H1 (cell line): ENCODE data around the gene FAM3B. TPM values are rescaled to one million over a fixed set of nuclear protein-coding genes. Genes with fewer than 3 reads are reported as not detected.

Experiments
- CTCF ChIA-PET: fragments of 300-600 bp; sonication (Branson Sonifier 250); formaldehyde crosslinking; loops from one replicate; lab custom pipeline; 2021; ENCODE audit not compliant: partially characterized antibody; lab: Charles Lee
- POLR2A ChIA-PET: fragments of 300-600 bp; sonication (Branson Sonifier 250); formaldehyde crosslinking; loops from one replicate; lab custom pipeline; 2021; ENCODE audit warnings: inconsistent platforms; ENCODE audit not compliant: partially characterized antibody; lab: Charles Lee
- DNase-seq, 2 experiments: peaks; one replicate each; pipeline versions ENCODE4 v3.0.0 to v3.0.0-alpha.2; 2010 to 2022; ENCODE audit warnings: low spot score in 2 of 2, low read depth in 1 of 2, mixed read lengths in 1 of 2
- FAIRE-seq: peaks from 2 replicates; lab custom pipeline; 2011; peaks lifted over from hg19 to GRCh38; lab: Jason Lieb, UNC
- H2AFZ ChIP-seq: 2 replicates; pipeline ENCODE4 v1.8.1; 2012; ENCODE audit warnings: low read length, inconsistent platforms
- H2AK5ac ChIP-seq: 2 replicates; pipeline ENCODE4 v1.6.1; 2013; ENCODE audit warnings: low read depth, low read length
- H2BK120ac ChIP-seq: replicated peaks from 2 replicates; pipeline ENCODE3; 2013; ENCODE audit warnings: low read depth, low read length, inconsistent platforms
- H2BK12ac ChIP-seq: 2 replicates; pipeline ENCODE4 v1.6.1; 2013; ENCODE audit warnings: low read depth, low read length
- H2BK15ac ChIP-seq: 2 replicates; pipeline ENCODE4 v1.6.1; 2013; ENCODE audit warnings: low read length
- H2BK20ac ChIP-seq: 2 replicates; pipeline ENCODE4 v1.6.1; 2013; ENCODE audit warnings: low read length
- H2BK5ac ChIP-seq: 2 replicates; pipeline ENCODE4 v1.6.1; 2013; ENCODE audit warnings: low read depth, low read length
- H3K14ac ChIP-seq: 2 replicates; pipeline ENCODE4 v1.6.1; 2013; ENCODE audit warnings: inconsistent platforms; ENCODE audit not compliant: insufficient read length
- H3K18ac ChIP-seq: 2 replicates; pipeline ENCODE4 v1.6.1; 2013; ENCODE audit warnings: low read length; ENCODE audit errors: extremely low read depth
- H3K23ac ChIP-seq: 2 replicates; pipeline ENCODE4 v1.6.1; 2013; ENCODE audit warnings: inconsistent platforms; ENCODE audit not compliant: insufficient read length
- H3K23me2 ChIP-seq: 2 replicates; pipeline ENCODE4 v1.6.1; 2013; ENCODE audit warnings: low read depth, low read length
- H3K27ac ChIP-seq: 2 replicates; pipeline ENCODE4 v1.6.1; 2011; ENCODE audit warnings: low read depth, low read length, inconsistent platforms
- H3K27me3 ChIP-seq, 4 experiments: replicated peaks in 1 of 4; 1 replicate in 1 of 4; 2 replicates in 3 of 4; pipeline versions ENCODE4 v1.6.1 to v1.8.1; 2011 to 2013; ENCODE audit warnings: low read length in 3 of 4, mild to moderate bottlenecking in 3 of 4, inconsistent platforms in 2 of 4, mixed read lengths in 2 of 4, moderate library complexity in 1 of 4; ENCODE audit not compliant: control insufficient read depth in 3 of 4, insufficient read depth in 3 of 4; ENCODE audit errors: extremely low read depth in 1 of 4
- H3K36me3 ChIP-seq, 4 experiments: 2 replicates each; pipeline versions ENCODE4 v1.6.1 to v1.8.1; 2011 to 2013; ENCODE audit warnings: mild to moderate bottlenecking in 4 of 4, low read length in 3 of 4, moderate library complexity in 2 of 4, control low read depth in 1 of 4, inconsistent platforms in 1 of 4; ENCODE audit not compliant: insufficient read depth in 4 of 4, control insufficient read depth in 2 of 4
- H3K4ac ChIP-seq: replicated peaks from 2 replicates; pipeline ENCODE3; 2013; ENCODE audit warnings: low read length, low read depth, mixed read lengths, inconsistent platforms; ENCODE audit not compliant: insufficient read length
- H3K4me1 ChIP-seq, 4 experiments: replicated peaks in 1 of 4; 1 replicate in 1 of 4; 2 replicates in 3 of 4; pipeline versions ENCODE4 v1.6.1 to v1.8.1; 2011 to 2013; ENCODE audit warnings: low read length in 3 of 4, inconsistent platforms in 2 of 4, mixed read lengths in 1 of 4; ENCODE audit not compliant: insufficient read depth in 4 of 4, control insufficient read depth in 3 of 4
- H3K4me2 ChIP-seq, 2 experiments: 2 replicates each; pipeline versions ENCODE4 v1.6.1 to v1.8.1; 2011 to 2013; ENCODE audit warnings: low read depth in 2 of 2, low read length in 2 of 2, control low read depth in 1 of 2, inconsistent platforms in 1 of 2, mild to moderate bottlenecking in 1 of 2; ENCODE audit not compliant: insufficient read depth in 1 of 2
- H3K4me3 ChIP-seq, 4 experiments: fragments of 200-600, 300-600 bp in 1 of 4; sonication (generic), shearing (Covaris generic), sonication (Bioruptor Twin) in 1 of 4; 2 replicates each; pipeline versions ENCODE4 v1.5.1 to v1.8.1; 2011 to 2016; ENCODE audit warnings: low read length in 4 of 4, low read depth in 3 of 4, control low read depth in 2 of 4, inconsistent platforms in 2 of 4, mild to moderate bottlenecking in 2 of 4, mixed read lengths in 1 of 4, moderate library complexity in 1 of 4; ENCODE audit not compliant: insufficient read depth in 2 of 4; ENCODE audit errors: extremely low read depth in 1 of 4
- H3K56ac ChIP-seq: replicated peaks from 2 replicates; pipeline ENCODE3; 2013; ENCODE audit warnings: low read depth, mild to moderate bottlenecking, mixed read lengths, low read length, inconsistent platforms; ENCODE audit not compliant: insufficient read length
- H3K79me1 ChIP-seq: 2 replicates; pipeline ENCODE4 v1.6.1; 2013; ENCODE audit warnings: low read depth, low read length, control low read depth
- H3K79me2 ChIP-seq, 2 experiments: 2 replicates each; pipeline versions ENCODE4 v1.6.1 to v1.8.1; 2012 to 2013; ENCODE audit warnings: low read length in 2 of 2, mild to moderate bottlenecking in 2 of 2, inconsistent platforms in 1 of 2; ENCODE audit not compliant: insufficient read depth in 2 of 2, control insufficient read depth in 1 of 2
- H3K9ac ChIP-seq, 4 experiments: replicated peaks in 1 of 4; 1 replicate in 1 of 4; 2 replicates in 3 of 4; pipeline versions ENCODE4 v1.6.1 to v1.8.1; 2011 to 2013; ENCODE audit warnings: low read depth in 3 of 4, low read length in 3 of 4, control low read depth in 2 of 4, mild to moderate bottlenecking in 2 of 4, moderate library complexity in 2 of 4, inconsistent platforms in 1 of 4; ENCODE audit errors: extremely low read depth in 1 of 4
- H3K9me3 ChIP-seq, 2 experiments: 2 replicates each; pipeline versions ENCODE4 v1.6.1 to v1.8.1; 2012 to 2013; ENCODE audit warnings: mild to moderate bottlenecking in 2 of 2, moderate library complexity in 2 of 2, control low read depth in 1 of 2, inconsistent platforms in 1 of 2, low read depth in 1 of 2, low read length in 1 of 2, mixed read lengths in 1 of 2; ENCODE audit not compliant: insufficient read depth in 2 of 2
- H4K20me1 ChIP-seq, 2 experiments: replicated peaks in 1 of 2; 2 replicates each; pipeline versions ENCODE3 to v1.8.1; 2011 to 2013; ENCODE audit warnings: inconsistent platforms in 2 of 2, low read length in 2 of 2, mild to moderate bottlenecking in 1 of 2; ENCODE audit not compliant: insufficient read depth in 2 of 2, control insufficient read depth in 1 of 2
- H4K5ac ChIP-seq: 2 replicates; pipeline ENCODE4 v1.6.1; 2013; ENCODE audit warnings: low read length, low read depth, mixed read lengths, inconsistent platforms; ENCODE audit not compliant: insufficient read length
- H4K8ac ChIP-seq: 2 replicates; pipeline ENCODE4 v1.8.0; 2013; ENCODE audit warnings: mild to moderate bottlenecking, moderate library complexity, low read length, inconsistent platforms; ENCODE audit not compliant: insufficient read depth; ENCODE audit errors: extremely low read depth
- H4K91ac ChIP-seq: replicated peaks from 2 replicates; pipeline ENCODE3; 2013; ENCODE audit warnings: low read length, mixed read lengths, inconsistent platforms; ENCODE audit not compliant: insufficient read length
- CTBP2 ChIP-seq: IDR thresholded peaks from 2 replicates; pipeline ENCODE4 v1.7.0; 2011; ENCODE audit warnings: borderline replicate concordance, mild to moderate bottlenecking, moderate library complexity, mixed read lengths, low read length; ENCODE audit not compliant: insufficient read depth, insufficient read length
- GTF2F1 ChIP-seq: IDR thresholded peaks from 2 replicates; pipeline ENCODE4 v1.6.1; 2012; ENCODE audit warnings: low read depth, low read length, improper control_type of control experiment, borderline replicate concordance
- MAFK ChIP-seq: IDR thresholded peaks from 2 replicates; pipeline ENCODE4 v1.6.1; 2012; ENCODE audit warnings: low read depth, mild to moderate bottlenecking, improper control_type of control experiment, low read length
- WGBS, 2 experiments: shearing (Covaris generic) in 1 of 2; methylation state at CpG; one replicate each; pipeline versions ENCODE4 v1.1.6 to v1.1.7; 2013 to 2015; ENCODE audit warnings: low lambda C conversion rate in 2 of 2, mixed read lengths in 2 of 2, inconsistent platforms in 1 of 2, low coverage in 1 of 2, missing lambda C conversion rate in 1 of 2; ENCODE audit not compliant: insufficient replicate concordance in 2 of 2, insufficient coverage in 1 of 2, insufficient read length in 1 of 2; ENCODE audit errors: extremely low coverage in 1 of 2, missing lambda C conversion rate in 1 of 2; 5-methylcytosine and 5-hydroxymethylcytosine counted together
- polyA plus RNA-seq, 7 experiments: library from polyadenylated mRNA; depleted of rRNA in 3 of 7; stranded (reverse) in 5 of 7; unstranded in 2 of 7; fragments of >200 nt in 5 of 7; fragments of 200-250 nt in 2 of 7; gene quantifications; 1 replicate in 5 of 7; 2 replicates in 1 of 7; 4 replicates in 1 of 7; pipeline versions ENCODE4 v1.2.1 to v1.2.3, GENCODE V29; 2011 to 2013; ENCODE audit warnings: missing spikeins in 2 of 7, mixed read lengths in 2 of 7
- total RNA-seq: library from RNA; stranded (reverse); fragmentation: NEBNext Ultra II Directional; extraction: Animal tissue kit (Norgen Biotek cat#: 25700); gene quantifications from 2 replicates; pipeline ENCODE4 v1.2.1, GENCODE V29; 2021

The FAM3B gene
- total and polyA plus RNA-seq, 2 of the 8 experiments (the other 6 are each of a cell fraction or from before 2014, with no cell fraction given): 2.0 TPM

GRCh38 chr21:41295721-41296254, 20.8 kb upstream of the FAM3B start:
- H3K27me3 ChIP-seq: no peaks in the 10 kb centered on the region; a peak in 1 of 7 replicates
- no peak overlapping the region for H4K8ac ChIP-seq
- H2BK20ac ChIP-seq: no peak overlapping the region
- H4K5ac ChIP-seq: no peak overlapping the region
- TF ChIP-seq MAFK (no peak), CTBP2 (no peak), GTF2F1 (no peak)
- H3K79me2 ChIP-seq: no peaks in the 10 kb centered on the region
- H3K36me3 ChIP-seq: no peaks in the 10 kb centered on the region
- no peak overlapping the region for H3K4ac ChIP-seq
- no peak overlapping the region for H3K18ac ChIP-seq
- no peak overlapping the region for H2BK120ac ChIP-seq
- CTCF ChIA-PET: no interaction called here
- no peak overlapping the region for H3K4me3 ChIP-seq
- 92% methylated on average over 3 of the region's 4 CpGs; no CpG with 5 or more reads in 1 of the 2 experiments for WGBS, 2 experiments
- POLR2A ChIA-PET: no interaction called here
- no peak overlapping the region for H3K14ac ChIP-seq
- H3K23ac ChIP-seq: no peak overlapping the region
- no peak overlapping the region for H2BK5ac ChIP-seq
- no peak overlapping the region for H3K56ac ChIP-seq
- no peak overlapping the region for H2AFZ ChIP-seq
- H2AK5ac ChIP-seq: no peak overlapping the region
- no peak overlapping the region for H4K91ac ChIP-seq
- H3K4me2 ChIP-seq: no peak overlapping the region
- no peaks in the 10 kb centered on the region for H3K23me2 ChIP-seq
- peaks cover 5 to 13% of the 10 kb centered on the region in 2 experiments for H3K9me3 ChIP-seq
- no peaks in the 10 kb centered on the region for H4K20me1 ChIP-seq
- no peak overlapping the region for H3K9ac ChIP-seq
- no peak overlapping the region for H3K27ac ChIP-seq
- FAIRE-seq: no peak
- no peak for DNase-seq
- H2BK15ac ChIP-seq: no peak overlapping the region
- no peaks in the 10 kb centered on the region for H3K79me1 ChIP-seq
- H2BK12ac ChIP-seq: no peak overlapping the region
- no peaks in the 10 kb centered on the region for H3K4me1 ChIP-seq
